Transverse colon (tissue), 4 donors: ENCODE data around the gene CPNE6. TPM values are rescaled to one million over a fixed set of nuclear protein-coding genes. Genes with fewer than 3 reads are reported as not detected.
A peak's percentile ranks its signal among the peaks of the same experiment; 100 is the strongest.
"Not testable (repeated sequence)": the region's sequence is repeated elsewhere in the genome, so short reads cannot be mapped to it uniquely, and the experiment has no call there.

ENCODE experiments used
- DNase-seq: peaks from one replicate; pipeline ENCODE4 v3.0.0-alpha.2; 2019
- H3K27ac ChIP-seq, 4 donors: fragments of 200-600 bp; sonication (generic); 2 replicates each; pipeline ENCODE4 v1.5.1; 2016 to 2018; ENCODE audit warnings: inconsistent platforms in 4 of 4
- H3K27me3 ChIP-seq: fragments of 200-600 bp; sonication (generic); 2 replicates; pipeline ENCODE4 v1.5.1; 2017; ENCODE audit warnings: inconsistent platforms
- H3K36me3 ChIP-seq, 4 donors: fragments of 200-600 bp; sonication (generic); 2 replicates each; pipeline ENCODE4 v1.5.1; 2017 to 2019; ENCODE audit warnings: inconsistent platforms in 4 of 4
- H3K4me1 ChIP-seq, 4 donors: fragments of 200-600 bp; sonication (generic); 2 replicates each; pipeline ENCODE4 v1.5.1; 2017 to 2020; ENCODE audit warnings: inconsistent platforms in 4 of 4
- H3K4me3 ChIP-seq, 4 donors: fragments of 200-600 bp; sonication (generic); 1 replicate in 1 of 4; 2 replicates in 3 of 4; pipeline versions ENCODE4 v1.5.1 to v1.6.1; 2017 to 2019; ENCODE audit warnings: inconsistent platforms in 4 of 4
- H3K9me3 ChIP-seq, 2 donors: fragments of 200-600 bp; sonication (generic); 2 replicates each; pipeline ENCODE4 v1.5.1; 2017 to 2019; ENCODE audit warnings: inconsistent platforms in 2 of 2
- CTCF ChIP-seq, 5 experiments: fragments of 200-600 bp in 3 of 5; fragments of 450-650 bp in 2 of 5; sonication (generic) in 3 of 5; IDR thresholded peaks; 1 replicate in 2 of 5; 2 replicates in 3 of 5; pipeline ENCODE4 v1.5.1; 2016 to 2017; ENCODE audit warnings: antibody characterized with exemption in 5 of 5, inconsistent platforms in 3 of 5, mild to moderate bottlenecking in 2 of 5, moderate library complexity in 1 of 5
- EP300 ChIP-seq: sonication (generic); formaldehyde crosslinking; IDR thresholded peaks from one replicate; pipeline ENCODE4 v1.6.1; 2017; ENCODE audit warnings: antibody characterized with exemption, low read depth
- POLR2A ChIP-seq: fragments of 450-650 bp; IDR thresholded peaks from one replicate; pipeline ENCODE4 v1.6.1; 2016; ENCODE audit warnings: antibody characterized with exemption, mild to moderate bottlenecking, moderate library complexity
- POLR2AphosphoS5 ChIP-seq, 3 donors: sonication (generic); formaldehyde crosslinking; IDR thresholded peaks; one replicate each; pipeline ENCODE4 v1.6.1; 2016; ENCODE audit warnings: antibody characterized with exemption in 3 of 3
- WGBS, 2 donors: methylation state at CpG; one replicate each; pipeline ENCODE4 v1.1.5; 2018; ENCODE audit warnings: low coverage in 1 of 2; 5-methylcytosine and 5-hydroxymethylcytosine counted together
- in situ Hi-C, 4 donors: fragments of 200-750 bp; cut with MboI; loops; one replicate each; pipeline versions ENCODE4 v1.15.0 to v1.15.1; 2017; ENCODE audit warnings: low sequenced_read_pairs in 3 of 4, low pct_ligation_motif_present in 1 of 4, low pct_unique_long_range_greater_than_20kb in 1 of 4
- intact Hi-C: fragments of 100-400 bp; cut with DNase I; formaldehyde crosslinking; loops from one replicate; pipeline ENCODE4 v1.15.1; 2023; ENCODE audit warnings: low total_unique reads
- total RNA-seq, 4 donors: library from RNA; depleted of rRNA; stranded (reverse); fragments of >200 nt; gene quantifications; one replicate each; pipeline ENCODE4 v1.1.0, GENCODE V29; 2016

CPNE6 gene
- total RNA-seq, 4 donors from 2014 or later: 3.4 TPM; not detected in 3

- in situ Hi-C loops: loop anchor here in 2 of 4 donors (5.0 to 10.0 kb wide), 2 partner anchors 49 to 62 kb away; partner anchors contain the start of gene DHRS4L2 (in 1 of the 2)
- no peaks in the 10 kb centered on the region for H3K27me3 ChIP-seq
- 0% methylated on average over 41 of the region's 50 CpGs; no CpG with 5 or more reads in 1 of the 2 donors for WGBS, 2 donors
- H3K36me3 ChIP-seq: no peaks in the 10 kb centered on the region
- intact Hi-C loops: no loop called here
- peaks cover 0 to 21% (median 7%) of the 10 kb centered on the region in 4 donors for H3K4me1 ChIP-seq
- peak overlapping the region; percentile 49 to 62 (median 58) for H3K4me3 ChIP-seq
- DNase-seq: peak; percentile 92
- peaks cover 0 to under 1% of the 10 kb centered on the region in 2 donors for H3K9me3 ChIP-seq
- TF ChIP-seq POLR2AphosphoS5 (IDR thresholded peaks at IDR 0.05) (peak; percentile 31 to 77 (median 40)), CTCF (IDR thresholded peaks at IDR 0.05) (peak; percentile 76 to 85 (median 77)), POLR2A (peak; percentile 77), EP300 (no peak)
- peak overlapping the region; percentile 91 to 97 (median 95) for H3K27ac ChIP-seq
These were observed 35.0 kb upstream of the CPNE6 start for GRCh38 chr14:24036169-24036962.

- Histone ChIP-seq H3K4me3 (peak overlapping the region in 3 of 4 donors; percentile 49 to 61 (median 56)), H3K4me1 (peaks cover 0 to 21% (median 7%) of the 10 kb centered on the region in 4 donors), H3K27ac (peak overlapping the region; percentile 91 to 97 (median 95))
- DNase-seq, H3K27me3 ChIP-seq, H3K36me3 ChIP-seq, intact Hi-C loops, H3K9me3 ChIP-seq: not testable (repeated sequence)
- in situ Hi-C loops: loop anchor here in 2 of 4 donors (5.0 to 10.0 kb wide), 2 partner anchors 50 to 62 kb away; partner anchors contain the start of gene DHRS4L2 (in 1 of the 2)
- peak in 1 of 5 experiments; percentile 7 for TF ChIP-seq CTCF (IDR thresholded peaks at IDR 0.05)
- 35 to 36% methylated on average over 4 to 10 of the region's 10 CpGs for WGBS, 2 donors
These were observed 34.3 kb upstream of the CPNE6 start for GRCh38 chr14:24036963-24037657.

- Histone ChIP-seq H3K9me3 (no peaks in the 10 kb centered on the region), H3K4me1 (peaks cover 0 to 21% (median 7%) of the 10 kb centered on the region in 4 donors), H3K4me3 (no peak overlapping the region), H3K27ac (no peak overlapping the region), H3K36me3 (no peaks in the 10 kb centered on the region), H3K27me3 (no peaks in the 10 kb centered on the region)
- DNase-seq: peak; percentile 56
- 85 to 88% methylated on average over 1 to 14 of the region's 14 CpGs for WGBS, 2 donors
- TF ChIP-seq POLR2A: no peak
- no peak for TF ChIP-seq CTCF (IDR thresholded peaks at IDR 0.05)
- no peak for TF ChIP-seq EP300
- no peak for TF ChIP-seq POLR2AphosphoS5 (IDR thresholded peaks at IDR 0.05)
- intact Hi-C loops (no loop called here), in situ Hi-C loops (loop anchor here in 2 of 4 donors (5.0 to 10.0 kb wide), 2 partner anchors 50 to 63 kb away; partner anchors contain the start of gene DHRS4L2 (in 1 of the 2))
These were observed 33.7 kb upstream of the CPNE6 start for GRCh38 chr14:24037658-24038037.

GRCh38 chr14:24038686-24039085 lies 32.7 kb upstream of the CPNE6 start:
- Histone ChIP-seq H3K9me3 (no peaks in the 10 kb centered on the region), H3K27ac (no peak overlapping the region), H3K4me3 (no peak overlapping the region), H3K36me3 (no peaks in the 10 kb centered on the region), H3K4me1 (peaks cover 0 to 21% (median 7%) of the 10 kb centered on the region in 4 donors), H3K27me3 (no peaks in the 10 kb centered on the region)
- intact Hi-C loops: no loop called here
- DNase-seq: no peak
- no peak for TF ChIP-seq EP300
- TF ChIP-seq POLR2A: no peak
- no peak for TF ChIP-seq CTCF (IDR thresholded peaks at IDR 0.05)
- no peak for TF ChIP-seq POLR2AphosphoS5 (IDR thresholded peaks at IDR 0.05)
- in situ Hi-C loops: loop anchor here in 2 of 4 donors (5.0 to 10.0 kb wide), 2 partner anchors 51 to 64 kb away; partner anchors contain the start of gene DHRS4L2 (in 1 of the 2)
- WGBS, 2 donors: 84 to 86% methylated on average over 2 of the region's 2 CpGs
